CD4-positive, CD25-positive, alpha-beta regulatory T cell (primary cell): Measurements from ENCODE around the gene MYBBP1A. TPM values are rescaled to one million over a fixed set of nuclear protein-coding genes. Genes with fewer than 3 reads are reported as not detected.

Experiments
- ATAC-seq, 2 donors: fragments of 150-1000 bp; cut with Tn5 transposase; one replicate each; pipeline ENCODE4 v1.10.0; 2021; ENCODE audit warnings: low read depth in 2 of 2, moderate number of reproducible peaks in 2 of 2, moderate library complexity in 1 of 2
- DNase-seq, 3 donors: peaks; one replicate each; pipeline versions ENCODE4 v3.0.0 to v3.0.0-alpha.2; 2012 to 2022; ENCODE audit warnings: mixed read lengths in 1 of 3
- H3K27ac ChIP-seq: one replicate; pipeline ENCODE4 v1.7.0; 2013; ENCODE audit warnings: mild to moderate bottlenecking, low read length; ENCODE audit not compliant: insufficient read depth, poor library complexity, severe bottlenecking
- H3K27me3 ChIP-seq: one replicate; pipeline ENCODE4 v1.7.0; 2013; ENCODE audit warnings: low read length; ENCODE audit not compliant: control insufficient read depth, insufficient read depth
- H3K36me3 ChIP-seq: one replicate; pipeline ENCODE4 v1.7.0; 2013; ENCODE audit warnings: mild to moderate bottlenecking, low read length, moderate library complexity; ENCODE audit not compliant: control insufficient read depth, insufficient read depth
- H3K4me1 ChIP-seq: 2 replicates; pipeline ENCODE4 v1.7.0; 2013; ENCODE audit warnings: mild to moderate bottlenecking, low read length; ENCODE audit not compliant: insufficient read depth, control insufficient read depth, poor library complexity, severe bottlenecking
- H3K4me3 ChIP-seq: one replicate; pipeline ENCODE4 v1.7.0; 2013; ENCODE audit warnings: low read depth, mild to moderate bottlenecking, low read length, moderate library complexity
- H3K9me3 ChIP-seq, 2 experiments: 1 replicate in 1 of 2; 2 replicates in 1 of 2; pipeline ENCODE4 v1.7.0; 2013; ENCODE audit warnings: low read length in 2 of 2, mild to moderate bottlenecking in 1 of 2, moderate library complexity in 1 of 2; ENCODE audit not compliant: control insufficient read depth in 2 of 2
- H3K27ac Mint-ChIP-seq, 3 donors: one replicate each; pipeline ENCODE4 v1.8.0; 2020 to 2022; ENCODE audit warnings: mild to moderate bottlenecking in 3 of 3, mixed read lengths in 3 of 3, moderate library complexity in 2 of 3
- H3K27me3 Mint-ChIP-seq: one replicate; pipeline ENCODE4 v1.8.0; 2022; ENCODE audit warnings: mild to moderate bottlenecking, mixed read lengths
- H3K36me3 Mint-ChIP-seq: one replicate; pipeline ENCODE4 v1.8.0; 2020; ENCODE audit warnings: mixed read lengths
- H3K4me1 Mint-ChIP-seq, 4 donors: one replicate each; pipeline ENCODE4 v1.8.0; 2020 to 2022; ENCODE audit warnings: mixed read lengths in 4 of 4, mild to moderate bottlenecking in 1 of 4
- H3K4me3 Mint-ChIP-seq, 4 donors: one replicate each; pipeline ENCODE4 v1.8.0; 2020 to 2022; ENCODE audit warnings: mild to moderate bottlenecking in 4 of 4, mixed read lengths in 4 of 4, moderate library complexity in 3 of 4
- H3K9me3 Mint-ChIP-seq, 7 donors: one replicate each; pipeline ENCODE4 v1.8.0; 2020 to 2022; ENCODE audit warnings: mixed read lengths in 7 of 7, mild to moderate bottlenecking in 3 of 7, moderate library complexity in 2 of 7
- polyA plus RNA-seq, 4 donors: library from polyadenylated mRNA; unstranded; fragments of 300-500 nt; fragmentation: Illumina TruSeq; gene quantifications; one replicate each; pipeline ENCODE4 v1.2.3, GENCODE V29; 2021
- total RNA-seq: library from RNA; stranded (reverse); gene quantifications from one replicate; pipeline ENCODE4 v1.2.3, GENCODE V29; 2022

MYBBP1A gene
- total and polyA plus RNA-seq, 5 donors from 2014 or later: 7.7 to 59.3 (median 12.2) TPM

DNA sequence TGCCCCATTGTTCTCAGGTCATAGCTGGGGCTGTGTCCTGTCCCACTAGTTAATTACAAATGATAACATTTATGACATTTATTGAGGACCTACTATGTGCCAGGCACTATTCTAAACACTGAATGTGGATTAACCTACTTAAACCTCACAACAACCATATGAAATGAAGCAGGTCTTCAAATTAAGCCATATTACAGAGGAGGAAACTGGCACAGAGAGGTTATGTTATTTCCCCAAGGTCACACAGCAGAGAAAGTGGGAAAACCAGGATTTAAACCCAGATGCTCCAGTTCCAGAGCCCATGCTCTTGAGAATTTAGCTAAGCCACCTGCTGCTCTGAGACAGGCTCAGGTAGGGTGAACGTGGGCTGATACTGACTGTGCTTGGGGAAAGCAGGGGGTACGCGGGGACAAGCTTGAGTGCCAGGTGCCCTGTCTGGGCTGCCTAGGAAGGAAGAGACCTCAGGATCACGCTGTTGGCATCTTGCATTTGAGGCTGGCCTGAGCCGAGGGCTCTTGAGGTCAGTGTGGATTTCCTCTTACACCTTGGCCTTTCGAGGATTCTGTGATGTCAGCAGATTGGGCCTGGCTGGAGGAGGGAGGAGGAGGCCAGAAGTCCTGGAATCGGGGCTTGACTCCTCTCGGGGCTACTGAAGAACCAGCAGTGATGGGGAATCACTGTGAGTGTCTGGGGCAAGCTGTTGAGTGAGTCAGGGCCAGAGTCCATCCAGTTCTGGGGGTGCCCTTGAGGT lies 47.6 kb downstream of the MYBBP1A start:
- H3K4me1 Mint-ChIP-seq: peaks cover 0 to 23% (median 12%) of the 10 kb centered on the region in 4 donors
- no peak overlapping the region for H3K27ac Mint-ChIP-seq
- peaks cover 24% of the 10 kb centered on the region for H3K27me3 Mint-ChIP-seq
- peaks cover 13% of the 10 kb centered on the region for H3K4me1 ChIP-seq
- no peak overlapping the region for H3K27ac ChIP-seq
- no peak overlapping the region for H3K4me3 ChIP-seq
- H3K36me3 Mint-ChIP-seq: no peaks in the 10 kb centered on the region
- H3K36me3 ChIP-seq: no peaks in the 10 kb centered on the region
- no peak for DNase-seq
- H3K4me3 Mint-ChIP-seq: no peak overlapping the region
- H3K9me3 Mint-ChIP-seq: no peaks in the 10 kb centered on the region
- ATAC-seq: no peak
- H3K9me3 ChIP-seq: no peaks in the 10 kb centered on the region
- H3K27me3 ChIP-seq: no peaks in the 10 kb centered on the region

DNA sequence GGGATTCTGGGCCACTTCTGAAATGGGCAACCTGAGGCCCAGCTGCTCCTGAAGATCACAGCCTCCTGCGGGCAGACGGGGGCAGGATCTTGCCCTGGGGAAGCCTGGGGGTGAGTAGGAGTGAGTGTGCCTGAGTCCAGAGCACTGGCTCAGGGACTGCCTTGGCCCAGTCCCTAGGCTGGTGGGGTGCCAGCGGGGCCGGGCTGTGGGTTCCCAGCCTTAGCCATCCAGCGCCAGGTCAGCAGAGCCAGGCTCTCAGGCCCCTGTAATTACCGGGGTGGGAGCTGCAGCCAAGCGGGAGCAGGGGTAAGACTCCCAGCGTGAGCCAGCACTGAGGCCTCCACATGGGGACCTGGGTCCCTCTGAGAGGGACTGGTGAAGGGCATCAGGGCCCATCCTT lies 48.3 kb downstream of the MYBBP1A start:
- Histone ChIP-seq H3K27ac (no peak overlapping the region), H3K9me3 (no peaks in the 10 kb centered on the region), H3K4me3 (no peak overlapping the region), H3K27me3 (no peaks in the 10 kb centered on the region), H3K36me3 (no peaks in the 10 kb centered on the region), H3K4me1 (peaks cover 13% of the 10 kb centered on the region)
- ATAC-seq: no peak
- Mint-ChIP-seq H3K36me3 (no peaks in the 10 kb centered on the region), H3K27ac (no peak overlapping the region), H3K9me3 (no peaks in the 10 kb centered on the region), H3K4me1 (peaks cover 0 to 23% (median 12%) of the 10 kb centered on the region in 4 donors), H3K4me3 (no peak overlapping the region), H3K27me3 (peaks cover 25% of the 10 kb centered on the region)
- DNase-seq: no peak

DNA sequence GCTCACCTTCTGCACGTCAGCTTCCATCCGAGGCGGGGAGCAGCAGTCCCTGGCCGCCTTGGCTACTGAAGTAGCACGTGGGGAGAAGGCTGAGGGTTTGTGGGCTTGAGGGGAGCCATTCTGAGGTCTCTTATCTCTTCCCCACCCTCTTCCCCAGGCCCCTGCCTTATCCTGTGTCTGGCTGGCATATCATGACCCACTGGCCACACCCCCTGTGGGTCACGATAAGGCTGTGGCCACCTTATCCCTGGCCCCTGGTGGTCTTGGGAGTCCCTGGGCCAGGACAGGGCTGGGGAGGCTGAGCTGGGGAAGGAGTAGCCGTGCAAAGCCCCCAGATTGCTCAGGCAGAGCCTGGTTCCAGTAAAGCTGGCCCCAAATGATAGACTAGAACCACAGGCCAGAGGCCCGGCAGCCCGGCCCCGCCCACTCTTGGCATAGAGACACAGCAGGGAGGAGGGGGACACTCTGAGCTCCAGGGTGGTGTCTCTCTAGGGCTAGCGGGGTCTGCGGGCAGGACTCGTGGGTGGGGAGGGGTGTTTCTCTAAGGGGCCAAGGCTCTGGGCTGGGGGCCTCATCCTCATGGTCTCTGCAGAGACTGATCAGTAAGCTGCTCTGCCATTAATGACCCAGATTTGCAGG lies 48.9 kb downstream of the MYBBP1A start:
- H3K27me3 ChIP-seq: peaks cover 3% of the 10 kb centered on the region
- no peak overlapping the region for H3K27ac Mint-ChIP-seq

DNA sequence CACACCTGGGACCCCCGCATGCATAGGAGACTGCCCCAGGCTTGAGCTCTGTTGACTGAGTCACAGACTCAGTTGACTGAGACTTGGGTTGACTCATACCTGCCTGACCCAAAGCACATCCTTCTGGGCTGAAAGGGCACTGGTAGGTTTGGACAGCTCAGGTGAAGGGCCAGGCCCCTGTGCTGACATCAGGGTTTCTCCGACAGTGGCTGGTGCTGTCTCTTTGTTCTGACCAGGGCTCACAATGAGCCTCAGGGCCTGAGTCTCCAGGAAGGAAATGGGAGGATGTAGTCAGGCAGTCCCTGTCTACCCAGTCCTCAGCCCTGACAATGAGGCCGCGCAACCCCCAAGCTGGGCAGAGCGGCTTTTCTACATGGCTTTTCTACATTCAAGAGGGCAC lies 50.0 kb downstream of the MYBBP1A start:
- H3K27me3 Mint-ChIP-seq: peaks cover 41% of the 10 kb centered on the region
- H3K36me3 ChIP-seq: no peaks in the 10 kb centered on the region
- H3K9me3 Mint-ChIP-seq: no peaks in the 10 kb centered on the region
- H3K36me3 Mint-ChIP-seq: no peaks in the 10 kb centered on the region
- no peak overlapping the region for H3K27ac ChIP-seq
- no peak overlapping the region for H3K27ac Mint-ChIP-seq
- peaks cover 0 to 36% (median 16%) of the 10 kb centered on the region in 4 donors for H3K4me1 Mint-ChIP-seq
- ATAC-seq (no peak), DNase-seq (no peak)
- peaks cover 8% of the 10 kb centered on the region for H3K27me3 ChIP-seq
- H3K9me3 ChIP-seq: no peaks in the 10 kb centered on the region
- H3K4me3 ChIP-seq: no peak overlapping the region
- H3K4me1 ChIP-seq: peaks cover 23% of the 10 kb centered on the region
- H3K4me3 Mint-ChIP-seq: no peak overlapping the region

More for the DNA sequence above, 48.9 kb downstream of the MYBBP1A start:
- H3K9me3 Mint-ChIP-seq: no peaks in the 10 kb centered on the region
- ATAC-seq: no peak
- no peaks in the 10 kb centered on the region for H3K9me3 ChIP-seq
- peaks cover 0 to 28% (median 13%) of the 10 kb centered on the region in 4 donors for H3K4me1 Mint-ChIP-seq
- H3K27me3 Mint-ChIP-seq: peaks cover 30% of the 10 kb centered on the region
- no peaks in the 10 kb centered on the region for H3K36me3 Mint-ChIP-seq
- H3K4me3 Mint-ChIP-seq: no peak overlapping the region
- H3K27ac ChIP-seq: no peak overlapping the region
- H3K36me3 ChIP-seq: no peaks in the 10 kb centered on the region
- peaks cover 13% of the 10 kb centered on the region for H3K4me1 ChIP-seq
- DNase-seq: no peak
- no peak overlapping the region for H3K4me3 ChIP-seq

DNA sequence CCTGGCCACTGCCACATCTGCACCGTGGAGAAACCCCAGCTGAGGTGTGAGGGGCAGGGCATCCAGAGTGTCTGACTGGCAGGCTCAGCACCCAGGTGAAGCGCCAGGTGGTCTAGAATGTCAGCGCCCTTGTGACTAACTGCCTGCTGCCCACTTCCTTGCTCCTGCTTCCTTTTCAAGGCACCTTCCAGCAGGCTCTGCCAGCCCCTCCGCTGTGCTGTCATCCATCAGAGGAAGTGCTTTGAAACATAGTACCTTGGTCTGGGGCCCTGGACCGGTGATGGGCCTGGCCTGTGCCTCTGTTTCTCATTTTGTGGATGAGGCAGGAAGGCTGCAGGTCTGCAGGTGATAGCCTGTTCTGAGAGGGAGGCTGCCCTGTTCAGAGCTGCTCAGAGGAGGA lies 51.0 kb downstream of the MYBBP1A start:
- Histone ChIP-seq H3K4me3 (no peak overlapping the region), H3K4me1 (peaks cover 29% of the 10 kb centered on the region), H3K36me3 (no peaks in the 10 kb centered on the region), H3K27ac (no peak overlapping the region), H3K27me3 (peaks cover 10% of the 10 kb centered on the region), H3K9me3 (no peaks in the 10 kb centered on the region)
- no peaks in the 10 kb centered on the region for H3K36me3 Mint-ChIP-seq
- ATAC-seq (peak in 1 of 2 donors; percentile 30), DNase-seq (peak in 1 of 3 donors; percentile 30)
- H3K4me1 Mint-ChIP-seq: peaks cover 0 to 39% (median 18%) of the 10 kb centered on the region in 4 donors
- no peaks in the 10 kb centered on the region for H3K9me3 Mint-ChIP-seq
- peaks cover 49% of the 10 kb centered on the region for H3K27me3 Mint-ChIP-seq
- no peak overlapping the region for H3K27ac Mint-ChIP-seq
- no peak overlapping the region for H3K4me3 Mint-ChIP-seq

DNA sequence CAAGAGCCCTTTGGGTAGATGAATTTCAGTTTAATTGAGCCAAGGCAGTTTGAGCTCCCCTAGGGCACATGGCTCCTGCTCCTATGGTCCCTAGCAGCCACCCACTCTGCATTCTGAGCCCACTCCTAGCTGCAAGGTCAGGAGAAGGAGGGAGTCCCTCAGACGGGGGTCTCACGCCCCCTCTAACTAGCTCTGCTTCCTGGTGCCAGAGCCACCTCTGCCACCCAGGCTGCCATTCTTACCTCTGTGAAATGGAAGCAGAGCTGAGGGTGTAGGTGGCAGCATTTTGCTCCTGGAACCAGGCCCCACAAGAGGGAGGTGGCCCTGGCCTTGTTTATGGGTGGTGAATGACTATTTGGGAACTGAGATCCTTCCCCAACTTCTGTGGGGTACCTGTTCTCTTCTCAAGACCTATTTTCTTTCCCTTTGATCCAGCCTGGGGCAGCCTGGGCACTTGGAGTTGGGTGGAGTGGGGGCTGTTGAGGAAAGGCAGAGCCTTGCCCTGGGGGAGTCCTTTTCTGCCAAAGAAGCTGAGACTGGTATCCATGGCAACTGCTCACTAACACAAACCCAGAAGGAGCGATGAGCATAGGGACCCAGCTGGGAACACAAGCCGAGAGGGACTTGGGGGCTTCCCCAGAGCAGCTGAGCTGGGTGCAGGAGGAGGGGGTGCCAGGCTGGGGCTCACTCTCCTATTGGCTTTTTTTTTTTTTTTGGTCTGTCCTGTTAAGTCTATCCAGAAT lies 51.7 kb downstream of the MYBBP1A start:
- Histone ChIP-seq H3K36me3 (no peaks in the 10 kb centered on the region), H3K4me1 (peaks cover 28% of the 10 kb centered on the region), H3K27ac (no peak overlapping the region), H3K4me3 (no peak overlapping the region), H3K27me3 (peaks cover 10% of the 10 kb centered on the region), H3K9me3 (no peaks in the 10 kb centered on the region)
- no peaks in the 10 kb centered on the region for H3K36me3 Mint-ChIP-seq
- no peak overlapping the region for H3K4me3 Mint-ChIP-seq
- H3K27me3 Mint-ChIP-seq: peaks cover 49% of the 10 kb centered on the region
- DNase-seq (no peak), ATAC-seq (no peak)
- no peaks in the 10 kb centered on the region for H3K9me3 Mint-ChIP-seq
- no peak overlapping the region for H3K27ac Mint-ChIP-seq
- H3K4me1 Mint-ChIP-seq: peaks cover 0 to 31% (median 12%) of the 10 kb centered on the region in 4 donors

DNA sequence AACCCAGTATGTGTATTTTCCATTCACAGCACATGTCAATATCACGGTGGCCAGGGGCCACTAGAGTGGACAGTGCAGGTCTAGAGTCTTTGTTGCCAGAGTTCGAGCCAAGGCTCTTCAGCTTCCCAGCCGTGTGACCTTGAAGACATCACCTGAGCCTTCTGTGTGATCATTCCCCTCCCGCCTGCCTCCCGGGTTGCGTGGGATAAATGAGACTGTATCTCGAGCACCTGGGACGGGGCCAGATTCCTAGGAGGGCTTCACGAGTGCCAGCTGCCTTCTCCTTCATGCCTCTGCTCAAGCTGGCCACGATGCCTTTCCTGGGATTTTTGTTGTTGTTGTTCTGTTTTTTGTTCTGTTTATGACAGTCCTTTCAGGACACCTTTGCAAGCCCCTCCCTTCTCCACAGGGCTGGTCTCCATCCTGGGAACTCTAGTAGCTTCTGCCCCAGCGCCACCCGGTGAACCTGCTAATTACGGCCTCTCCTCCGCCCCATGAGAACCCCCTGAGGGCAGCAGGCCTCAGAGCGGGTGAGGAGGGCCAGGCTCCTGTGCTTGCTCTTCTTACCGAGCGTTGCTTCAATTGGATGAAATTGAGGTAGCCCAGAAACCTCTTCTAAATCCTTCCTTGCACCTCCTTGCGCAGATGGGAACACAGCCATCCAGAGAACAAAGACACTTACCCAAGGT lies 52.6 kb downstream of the MYBBP1A start:
- Mint-ChIP-seq H3K9me3 (no peaks in the 10 kb centered on the region), H3K36me3 (no peaks in the 10 kb centered on the region), H3K4me1 (peaks cover 0 to 31% (median 12%) of the 10 kb centered on the region in 4 donors), H3K27me3 (peaks cover 49% of the 10 kb centered on the region), H3K4me3 (no peak overlapping the region), H3K27ac (peak overlapping the region in 1 of 3 donors; percentile 67)
- ATAC-seq: no peak
- Histone ChIP-seq H3K9me3 (no peaks in the 10 kb centered on the region), H3K36me3 (no peaks in the 10 kb centered on the region), H3K27me3 (peaks cover 10% of the 10 kb centered on the region), H3K4me1 (peaks cover 28% of the 10 kb centered on the region), H3K4me3 (no peak overlapping the region), H3K27ac (no peak overlapping the region)
- no peak for DNase-seq
